Caki2 (cell line): ENCODE measurements around the gene TXNRD2. TPM values are rescaled to one million over a fixed set of nuclear protein-coding genes. Genes with fewer than 3 reads are reported as not detected.
"Not testable (repeated sequence)": the region's sequence is repeated elsewhere in the genome, so short reads cannot be mapped to it uniquely, and the experiment has no call there.

Experiments
- DNase-seq: peaks from one replicate; pipeline ENCODE4 v3.0.0-alpha.2; 2015; ENCODE audit warnings: low read depth
- in situ Hi-C: cut with HindIII; loops from 2 replicates; pipeline ENCODE4 v1.10.0; 2016; ENCODE audit warnings: low sequenced_read_pairs, low pct_unique_long_range_greater_than_20kb, mixed read lengths
- total RNA-seq: library from RNA; depleted of rRNA; stranded (reverse); fragments of >200 nt; shearing (Covaris generic); gene quantifications from 2 replicates; pipeline ENCODE4 v1.2.3, GENCODE V29; 2014; ENCODE audit warnings: low replicate concordance

The TXNRD2 gene
- total RNA-seq, 1 experiment from 2014 or later, result 54.5 TPM

DNA sequence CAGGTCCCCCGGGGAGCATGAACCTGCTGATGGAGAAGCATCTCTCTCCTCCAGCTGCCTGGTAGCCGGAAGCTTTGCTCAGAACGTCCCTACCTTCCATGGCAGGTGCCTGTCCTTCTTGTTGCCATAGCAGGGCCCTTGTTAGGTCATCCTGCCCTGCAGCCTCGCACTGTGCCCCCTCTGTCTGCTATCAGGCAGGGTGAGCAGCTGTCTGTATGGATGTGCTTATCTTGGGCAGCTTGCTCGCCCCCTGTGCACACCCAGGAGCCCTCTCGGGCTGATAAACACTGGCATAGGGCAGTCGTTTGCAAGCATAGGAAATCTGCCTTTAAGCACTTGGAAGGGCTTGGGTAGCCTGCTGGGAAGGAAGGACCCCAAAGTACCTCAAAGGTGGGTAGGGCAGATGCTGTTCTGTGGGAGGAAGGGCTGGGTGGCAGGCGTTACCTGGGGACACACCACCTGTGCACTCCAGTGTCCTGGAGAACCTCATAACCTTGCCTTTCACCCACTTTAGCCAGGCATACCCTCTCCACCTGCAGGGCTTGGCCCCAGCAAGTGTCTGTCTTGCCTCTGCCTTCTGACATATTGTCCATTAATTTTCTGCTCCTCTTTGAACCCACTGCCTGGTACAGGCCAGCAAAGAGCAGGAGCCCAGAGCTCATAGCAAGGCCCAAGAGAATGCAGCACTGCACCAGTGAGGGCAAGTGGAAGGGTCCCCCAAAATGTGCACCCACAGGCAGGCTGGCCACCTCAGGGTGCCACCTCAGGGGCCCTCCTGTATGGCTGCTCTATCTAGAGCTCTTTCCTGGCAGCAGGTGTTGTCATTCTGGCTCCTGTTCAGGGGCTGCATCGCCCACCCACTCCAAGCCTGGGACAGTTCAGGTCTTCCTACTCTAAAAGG lies 8.0 kb downstream of the TXNRD2 start:
- no peak for DNase-seq
- in situ Hi-C loops, result no loop called here

DNA sequence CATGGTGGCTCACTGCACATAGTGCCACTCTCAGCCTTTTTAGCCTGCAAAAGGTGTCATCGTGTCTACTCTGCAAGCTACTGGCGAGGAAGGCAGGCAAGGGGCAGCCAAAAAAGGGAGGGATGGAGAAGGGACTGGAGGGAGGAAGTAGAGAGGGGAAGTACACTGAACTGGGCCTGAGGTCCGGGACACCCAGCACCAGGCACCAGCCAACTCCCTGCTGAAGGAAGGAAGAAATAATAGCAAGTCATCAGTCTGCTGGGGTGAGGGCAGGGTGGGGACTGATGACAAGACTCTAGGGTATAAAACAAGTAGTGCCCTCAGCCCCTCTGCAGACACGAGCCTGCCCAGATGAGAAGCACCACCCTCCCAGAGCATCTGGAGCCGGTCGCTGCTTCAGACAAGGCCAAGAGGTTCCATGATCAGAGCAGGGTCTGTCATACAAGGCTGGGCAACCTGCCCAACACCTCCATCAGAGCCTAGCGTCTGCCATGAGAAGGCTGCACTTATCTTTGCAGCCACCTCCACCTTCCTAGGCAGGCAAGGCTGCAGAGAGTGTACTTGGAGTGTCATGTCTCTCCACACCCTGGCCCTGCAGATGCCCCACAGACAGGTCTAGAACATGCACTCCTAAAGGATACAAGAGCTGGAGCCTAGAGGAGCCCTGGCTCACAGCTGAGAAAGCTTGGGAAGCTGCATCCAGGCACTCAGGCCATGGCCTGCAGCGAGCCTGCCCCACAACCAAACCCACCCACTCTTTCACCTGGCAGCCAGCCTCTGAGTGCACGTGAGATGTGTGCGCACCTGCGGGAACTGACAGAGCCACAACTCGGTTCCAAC lies 9.0 kb downstream of the TXNRD2 start:
- in situ Hi-C loops, result no loop called here
- DNase-seq, result no peak

DNA sequence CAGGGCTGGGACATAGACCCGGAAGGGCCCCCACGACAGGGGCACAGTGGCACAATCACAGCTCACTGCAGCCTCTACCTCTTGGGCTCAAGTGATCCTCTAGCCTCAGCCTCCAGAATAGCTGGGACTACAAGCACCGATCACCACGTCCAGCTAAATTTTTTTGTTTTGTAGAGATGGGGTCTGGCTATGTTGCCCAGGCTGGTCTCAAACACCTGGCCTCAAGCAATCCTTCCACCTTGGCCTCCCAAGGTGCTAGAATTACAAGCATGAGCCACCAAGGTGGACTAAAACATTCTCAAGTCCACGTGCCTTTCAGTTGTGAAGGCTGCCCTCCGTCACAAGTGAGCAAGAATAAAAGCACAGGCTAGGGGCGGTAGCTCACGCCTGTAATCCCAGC lies 10.1 kb downstream of the TXNRD2 start:
- in situ Hi-C loops, result no loop called here

DNA sequence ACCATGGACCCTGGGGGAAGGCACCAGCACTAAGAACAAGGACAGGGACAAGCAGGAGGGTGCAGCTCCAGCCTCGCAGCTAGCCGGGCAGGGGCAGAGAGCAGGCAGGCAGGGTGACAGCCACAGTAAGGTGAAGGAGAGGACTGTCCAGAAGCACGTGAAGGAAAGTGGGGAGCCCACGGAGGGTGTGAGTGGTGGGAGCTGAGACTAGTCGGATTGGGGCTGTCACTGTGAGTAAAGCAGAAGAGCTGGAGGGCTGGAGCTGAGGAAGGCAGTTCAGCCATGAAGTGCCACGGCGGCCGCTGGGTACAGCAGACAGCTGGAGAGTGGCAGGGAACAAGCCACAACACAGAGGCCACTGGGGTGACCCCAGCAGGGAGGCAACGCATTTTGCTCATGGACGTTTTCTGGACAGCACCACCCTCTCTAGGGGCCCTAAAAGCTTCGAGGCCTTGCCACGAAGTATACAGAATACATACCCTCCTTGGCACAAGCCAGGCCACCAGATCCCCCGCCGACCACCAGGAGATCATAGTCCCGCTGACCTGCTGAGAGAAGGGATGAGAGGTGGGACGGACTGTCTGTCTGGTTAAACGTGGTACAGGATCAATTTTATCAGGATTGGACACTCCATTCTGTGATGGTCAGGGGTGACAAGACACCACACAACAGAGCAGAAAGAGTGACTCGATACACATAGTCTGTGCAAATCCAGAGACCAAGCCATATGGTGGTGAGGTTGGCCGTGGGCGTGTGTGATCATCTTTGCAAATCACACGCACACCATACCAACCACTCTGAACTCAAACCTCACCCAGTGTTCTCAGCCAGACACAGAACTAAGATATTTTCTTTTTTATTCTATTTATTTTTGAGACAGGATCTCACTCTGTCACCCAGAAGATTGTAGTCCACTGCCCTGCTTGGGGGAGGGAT lies 10.8 kb downstream of the TXNRD2 start:
- no peak for DNase-seq
- in situ Hi-C loops, result no loop called here

More for the DNA sequence above, 10.1 kb downstream of the TXNRD2 start:
- DNase-seq, result no peak

DNA sequence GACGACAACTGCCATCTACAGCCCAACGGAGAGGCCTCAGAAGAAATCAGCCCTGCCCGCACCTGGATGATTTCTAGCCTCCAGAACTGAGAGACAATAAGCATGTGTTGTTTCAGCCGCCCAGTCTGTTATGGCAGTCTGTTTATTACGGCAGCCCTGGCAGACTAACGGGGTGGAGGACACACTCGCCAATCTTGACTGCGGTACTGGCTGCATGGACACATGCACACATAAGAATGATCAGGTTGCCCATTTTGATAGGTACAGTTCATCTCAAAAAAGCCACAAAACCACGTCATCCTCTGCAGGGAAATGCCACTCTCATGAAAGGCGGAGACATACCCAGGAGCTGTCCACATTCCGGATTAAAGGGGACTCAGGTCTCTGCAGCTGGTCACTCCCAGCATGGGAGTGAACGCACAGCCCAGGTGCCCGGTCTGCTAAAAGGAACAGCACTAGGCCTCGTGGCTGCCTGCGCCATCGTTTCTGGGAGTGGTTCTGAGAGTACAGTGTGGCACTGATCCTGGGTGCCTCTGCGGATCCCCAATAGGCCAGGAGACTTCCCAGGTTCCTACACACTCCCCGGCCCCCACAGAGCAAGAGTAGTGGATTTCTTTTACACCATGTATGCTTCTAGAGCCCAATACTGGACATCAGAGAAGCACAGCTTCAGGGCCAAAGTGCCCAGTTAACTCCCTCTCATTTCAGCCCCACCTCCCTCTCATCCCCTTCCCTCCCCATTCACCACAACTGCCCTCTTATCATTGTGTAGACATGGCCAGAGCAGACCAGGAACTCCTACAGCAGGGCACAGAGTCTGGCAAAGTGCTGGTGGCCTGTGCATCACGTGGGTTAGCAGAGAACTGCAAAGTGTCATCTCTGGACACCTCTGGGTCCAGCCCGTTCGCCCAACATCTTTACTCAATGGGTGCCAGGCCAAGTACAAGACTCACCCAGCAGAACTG lies 11.8 kb downstream of the TXNRD2 start:
- DNase-seq, result no peak
- in situ Hi-C loops, result loop anchor here (10.0 kb wide), 1 partner anchor 175 kb away; no protein-coding TSS in a partner anchor

DNA sequence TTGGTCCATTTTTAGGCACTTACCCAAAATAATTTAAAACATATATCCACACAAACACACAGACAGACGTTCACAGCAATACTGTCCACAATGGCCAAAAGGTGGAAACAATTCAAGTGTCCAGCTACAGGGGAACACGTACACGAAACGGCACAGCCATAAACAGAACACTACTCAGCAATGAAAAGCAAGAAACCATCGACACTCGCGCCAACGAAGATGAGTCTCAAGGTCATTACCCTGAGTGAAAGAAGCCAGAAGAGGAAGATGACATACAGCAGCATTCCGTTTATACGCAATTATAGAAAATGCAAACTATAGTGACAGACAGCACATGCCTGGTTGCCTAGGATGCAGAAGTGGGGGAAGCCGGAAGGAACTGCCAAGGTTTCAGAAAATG lies 13.4 kb downstream of the TXNRD2 start:
- in situ Hi-C loops, result loop anchor here (10.0 kb wide), 1 partner anchor 173 kb away; no protein-coding TSS in a partner anchor
- DNase-seq, result no peak

DNA sequence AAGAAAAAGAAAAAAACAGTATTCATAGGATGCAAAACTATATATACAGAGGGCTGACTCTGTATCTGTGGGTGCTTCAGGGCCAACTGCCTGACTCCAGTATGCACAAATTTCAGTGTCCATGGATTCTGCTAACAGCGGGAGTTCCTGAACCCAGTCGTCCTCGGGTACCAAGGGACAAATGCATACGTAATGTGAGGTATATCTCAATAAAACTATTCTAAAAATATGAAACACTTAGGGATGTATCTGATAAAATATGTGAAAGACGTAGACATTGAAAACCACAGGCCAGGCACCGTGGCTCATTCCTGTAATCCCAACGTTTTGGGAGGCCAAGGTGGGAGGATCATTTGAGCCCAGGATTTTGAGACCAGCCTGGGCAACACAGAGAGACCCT lies 13.9 kb downstream of the TXNRD2 start:
- DNase-seq, result no peak
- in situ Hi-C loops, result loop anchor here (10.0 kb wide), 1 partner anchor 173 kb away; no protein-coding TSS in a partner anchor

DNA sequence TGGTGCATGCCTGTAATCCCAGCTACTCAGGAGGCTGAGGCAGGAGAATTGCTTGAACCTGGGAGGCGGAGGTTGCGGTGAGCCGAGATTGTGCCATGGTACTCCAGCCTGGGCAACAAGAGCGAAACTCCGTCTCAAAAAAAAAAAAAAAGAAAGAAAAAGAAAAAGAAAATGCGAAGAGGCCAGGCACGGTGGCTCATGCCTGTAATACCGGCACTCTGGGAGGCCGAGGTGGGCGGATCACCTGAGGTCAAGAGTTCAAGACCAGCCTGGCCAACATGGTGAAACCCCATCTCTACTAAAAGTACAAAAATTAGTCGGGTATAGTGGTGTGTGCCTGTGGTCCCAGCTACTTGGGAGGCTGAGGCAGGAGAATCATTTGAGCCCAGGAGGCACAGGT lies 15.6 kb downstream of the TXNRD2 start:
- DNase-seq, result not testable (repeated sequence)
- in situ Hi-C loops, result loop anchor here (10.0 kb wide), 1 partner anchor 171 kb away; no protein-coding TSS in a partner anchor

DNA sequence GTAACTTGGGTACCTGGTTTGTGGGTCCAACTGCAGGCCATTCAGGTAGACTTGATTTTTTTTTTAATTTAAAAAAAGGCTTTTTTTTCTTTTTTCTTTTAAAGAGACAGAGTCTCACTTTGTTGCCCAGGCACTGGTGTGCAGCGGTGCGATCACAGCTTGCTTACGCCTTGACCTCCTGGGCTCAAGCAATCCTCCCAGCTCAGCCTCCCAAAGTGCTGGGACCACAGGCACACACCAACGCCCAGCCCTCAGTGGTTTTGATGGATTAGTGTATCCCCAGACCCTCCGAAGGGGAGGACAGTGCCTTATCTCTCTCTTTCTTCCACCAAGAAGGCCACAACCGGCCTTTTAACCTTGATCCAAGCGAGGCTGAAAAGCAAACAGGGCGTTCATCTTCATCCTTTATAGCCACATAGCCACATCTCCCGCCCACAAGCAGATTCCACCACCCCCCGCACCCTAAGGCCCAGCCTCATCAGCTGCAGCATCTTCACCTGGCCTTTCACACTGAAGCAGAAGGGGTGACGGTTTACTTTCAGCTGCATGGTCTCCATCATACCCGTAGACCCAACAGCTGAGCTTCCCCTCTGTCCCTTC lies 17.6 kb downstream of the TXNRD2 start:
- in situ Hi-C loops, result loop anchor here (10.0 kb wide), 1 partner anchor 169 kb away; no protein-coding TSS in a partner anchor
- DNase-seq, result no peak

DNA sequence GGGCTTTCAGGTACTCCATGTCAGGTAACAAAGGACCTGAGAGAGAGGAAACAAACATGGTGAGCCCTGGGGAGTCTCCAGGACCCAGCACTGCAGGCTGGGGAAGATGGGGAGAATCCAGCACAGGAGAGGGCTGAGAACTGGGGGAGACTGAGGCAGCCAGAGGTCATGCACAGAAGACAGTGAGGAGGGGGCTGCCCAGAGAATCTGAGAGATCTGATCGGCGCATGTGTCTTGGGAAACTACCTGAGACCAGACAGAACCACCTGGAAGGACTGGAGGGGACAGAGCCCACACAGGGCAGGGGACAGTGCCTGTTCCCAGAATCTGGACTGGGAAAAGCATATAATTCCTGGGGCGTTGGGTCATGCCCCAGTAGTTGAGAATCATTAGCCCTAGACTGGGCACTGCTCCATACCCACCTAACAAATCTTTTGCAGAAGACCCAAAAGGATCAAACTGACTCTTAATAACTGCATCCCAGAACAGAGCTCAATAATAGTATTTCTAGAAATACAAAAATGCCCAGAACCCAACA lies 20.0 kb downstream of the TXNRD2 start:
- no peak for DNase-seq

DNA sequence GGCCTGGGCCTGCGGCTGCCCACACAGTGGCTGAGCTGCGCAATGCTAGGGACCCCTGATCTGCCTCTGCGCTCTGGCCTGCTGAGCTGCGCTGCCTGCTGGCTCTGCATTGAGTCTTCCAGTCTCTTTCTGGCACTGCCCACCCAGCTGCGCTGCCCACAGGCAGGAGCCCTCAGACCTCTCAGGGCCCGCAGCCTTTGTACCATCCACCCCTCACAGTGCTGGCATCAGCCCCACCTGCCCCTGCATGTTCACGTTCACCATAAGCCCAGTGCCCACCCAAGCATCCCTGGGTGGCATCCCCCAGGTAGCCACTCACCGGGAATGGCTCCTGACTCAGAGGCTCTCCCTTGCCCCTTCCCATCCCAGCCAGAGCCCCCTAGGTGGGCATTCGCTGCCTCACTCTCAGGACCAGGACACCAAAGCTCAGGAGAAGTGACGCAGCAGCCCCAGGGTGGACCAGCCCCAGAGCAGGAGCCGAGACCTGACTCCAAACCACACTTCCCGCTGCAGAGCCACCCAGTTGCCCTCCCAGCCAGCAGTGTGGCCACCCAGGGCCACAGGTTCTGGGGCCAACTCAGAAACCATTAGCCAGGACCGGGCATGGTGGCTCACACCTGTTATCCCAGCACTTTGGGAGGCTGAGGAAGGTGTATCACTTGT lies 21.8 kb downstream of the TXNRD2 start:
- in situ Hi-C loops, result loop anchor here (10.0 kb wide), 1 partner anchor 165 kb away; no protein-coding TSS in a partner anchor
- no peak for DNase-seq

More for the DNA sequence above, 20.0 kb downstream of the TXNRD2 start:
- in situ Hi-C loops, result loop anchor here (10.0 kb wide), 1 partner anchor 167 kb away; no protein-coding TSS in a partner anchor

DNA sequence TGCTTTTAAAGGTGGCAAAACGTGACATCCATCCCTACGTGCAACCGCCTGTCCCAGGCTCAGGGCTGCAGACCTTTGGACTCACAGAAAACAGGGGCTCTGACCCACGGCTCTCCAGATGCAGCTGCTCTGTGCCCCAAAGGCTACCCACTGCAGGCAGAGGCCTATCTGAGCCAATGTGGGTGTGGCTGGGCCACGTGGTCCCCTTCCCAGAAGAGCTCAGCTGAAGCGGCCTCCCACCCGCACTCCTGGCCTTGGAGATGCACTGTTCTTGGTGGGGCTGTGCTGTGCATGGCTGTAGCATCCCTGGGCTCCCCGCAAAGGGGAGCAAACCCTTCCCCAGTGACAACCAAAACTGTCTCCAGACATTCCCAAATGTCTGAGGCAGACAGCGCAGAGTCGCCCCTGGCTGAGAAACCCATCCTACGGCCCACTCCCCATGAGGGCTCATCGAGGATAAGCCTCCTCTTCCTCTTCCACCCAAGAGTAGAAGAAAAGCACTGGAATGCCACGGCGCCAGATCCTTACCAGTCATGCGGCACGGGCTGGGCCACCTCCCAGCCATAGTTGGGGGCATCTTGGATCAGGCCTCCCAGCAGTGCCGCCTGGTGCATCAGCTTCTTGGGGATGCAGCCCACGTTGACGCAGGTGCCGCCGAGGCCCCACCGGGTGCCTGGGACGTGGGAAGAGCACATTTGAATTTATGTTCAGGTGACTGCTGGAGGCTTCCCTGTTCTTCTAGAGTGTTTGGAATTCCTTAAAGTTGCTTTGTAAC lies 23.1 kb downstream of the TXNRD2 start:
- in situ Hi-C loops, result no loop called here
- no peak for DNase-seq

DNA sequence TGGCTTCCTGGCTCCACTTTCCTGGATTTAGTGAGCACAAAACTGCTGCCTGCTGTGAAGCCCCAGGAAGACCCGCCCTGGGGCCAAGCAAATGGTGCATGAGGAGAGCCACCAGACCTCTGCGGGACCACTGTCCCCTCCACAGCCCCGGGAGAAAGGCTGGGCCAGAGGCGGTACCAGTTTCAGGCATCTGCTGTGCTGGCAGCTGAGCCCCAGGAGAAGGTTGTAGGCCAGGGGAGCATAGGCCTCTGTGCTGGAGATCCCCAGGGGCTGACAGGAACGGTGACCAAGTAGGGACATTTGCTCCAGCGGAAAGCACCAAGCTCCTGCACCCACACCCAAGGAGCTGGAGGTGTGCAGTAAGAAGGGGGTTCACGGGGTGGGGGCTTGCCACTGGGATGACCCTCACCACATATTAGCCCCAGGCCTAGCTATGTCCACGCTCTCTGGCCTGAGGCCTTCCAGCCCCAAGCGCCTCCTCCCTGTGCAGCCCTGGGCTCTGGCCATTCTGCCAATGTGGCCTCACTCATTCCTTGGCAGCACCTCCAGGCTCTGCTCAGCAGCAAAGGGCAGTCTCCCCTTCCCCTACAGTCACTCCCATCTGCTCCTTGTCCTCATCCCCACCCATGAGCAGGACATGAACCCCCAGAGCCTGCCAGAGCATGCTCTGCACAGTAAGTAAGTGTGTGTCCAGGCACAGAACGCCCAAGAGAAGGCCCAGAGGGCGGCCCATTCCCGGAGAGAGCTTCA lies 24.1 kb downstream of the TXNRD2 start:
- DNase-seq, result no peak
- in situ Hi-C loops, result no loop called here

DNA sequence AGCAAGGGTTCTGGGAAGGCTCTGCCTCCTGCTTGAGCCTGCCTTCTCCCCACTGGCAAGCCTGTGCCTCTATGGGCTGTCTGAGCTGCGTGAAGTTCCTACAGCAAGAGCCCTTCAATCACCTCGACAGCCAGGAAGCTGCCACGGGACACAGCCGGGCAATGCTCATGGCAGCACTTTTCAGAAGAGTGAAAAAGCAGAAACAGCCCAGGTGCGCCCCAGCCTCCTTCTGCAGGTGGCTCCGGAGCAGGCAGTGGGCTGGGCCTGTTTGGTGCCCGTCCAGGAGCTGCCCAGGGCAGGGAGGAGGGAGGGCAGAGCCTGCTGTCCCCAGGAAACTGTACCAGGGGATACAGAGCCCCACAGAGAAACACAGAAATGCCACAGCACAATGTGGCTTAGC lies 24.7 kb downstream of the TXNRD2 start:
- in situ Hi-C loops, result no loop called here
- no peak for DNase-seq
